GM20000 (cell line): ENCODE measurements around the gene ITGAL.

Experiments
- DNase-seq: peaks from one replicate; pipeline ENCODE4 v3.0.0; 2012; ENCODE audit warnings: low spot score
- TF ChIP-seq, protein P1 (sequence below): IDR thresholded peaks from 2 replicates; pipeline ENCODE4 v1.5.1; 2012; ENCODE audit warnings: mild to moderate bottlenecking, control low read depth; ENCODE audit errors: extremely low read depth, missing control alignments

The ITGAL gene

DNA sequence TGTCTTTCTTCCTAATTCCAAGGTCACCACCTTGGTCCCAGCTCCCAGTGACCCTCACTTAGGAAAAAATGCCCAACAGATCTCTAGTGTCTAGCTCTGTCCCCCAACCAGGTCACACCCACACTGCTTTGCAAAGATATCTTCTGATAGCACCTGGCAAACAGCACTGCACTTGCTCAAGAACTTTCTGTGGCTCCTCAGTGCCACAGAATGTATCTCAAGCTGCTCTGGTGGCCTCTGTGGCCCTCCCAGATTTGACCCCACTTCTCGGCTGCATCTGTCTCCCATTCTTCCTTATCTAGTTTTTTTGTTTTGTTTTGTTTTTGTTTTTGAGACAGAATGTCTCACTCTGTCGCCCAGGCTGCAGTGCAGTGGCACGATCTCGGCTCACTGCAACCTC is 94.0 kb downstream of the ITGAL start:
- TF ChIP-seq, protein P1, sequence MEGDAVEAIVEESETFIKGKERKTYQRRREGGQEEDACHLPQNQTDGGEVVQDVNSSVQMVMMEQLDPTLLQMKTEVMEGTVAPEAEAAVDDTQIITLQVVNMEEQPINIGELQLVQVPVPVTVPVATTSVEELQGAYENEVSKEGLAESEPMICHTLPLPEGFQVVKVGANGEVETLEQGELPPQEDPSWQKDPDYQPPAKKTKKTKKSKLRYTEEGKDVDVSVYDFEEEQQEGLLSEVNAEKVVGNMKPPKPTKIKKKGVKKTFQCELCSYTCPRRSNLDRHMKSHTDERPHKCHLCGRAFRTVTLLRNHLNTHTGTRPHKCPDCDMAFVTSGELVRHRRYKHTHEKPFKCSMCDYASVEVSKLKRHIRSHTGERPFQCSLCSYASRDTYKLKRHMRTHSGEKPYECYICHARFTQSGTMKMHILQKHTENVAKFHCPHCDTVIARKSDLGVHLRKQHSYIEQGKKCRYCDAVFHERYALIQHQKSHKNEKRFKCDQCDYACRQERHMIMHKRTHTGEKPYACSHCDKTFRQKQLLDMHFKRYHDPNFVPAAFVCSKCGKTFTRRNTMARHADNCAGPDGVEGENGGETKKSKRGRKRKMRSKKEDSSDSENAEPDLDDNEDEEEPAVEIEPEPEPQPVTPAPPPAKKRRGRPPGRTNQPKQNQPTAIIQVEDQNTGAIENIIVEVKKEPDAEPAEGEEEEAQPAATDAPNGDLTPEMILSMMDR, result no peak
- no peak for DNase-seq

DNA sequence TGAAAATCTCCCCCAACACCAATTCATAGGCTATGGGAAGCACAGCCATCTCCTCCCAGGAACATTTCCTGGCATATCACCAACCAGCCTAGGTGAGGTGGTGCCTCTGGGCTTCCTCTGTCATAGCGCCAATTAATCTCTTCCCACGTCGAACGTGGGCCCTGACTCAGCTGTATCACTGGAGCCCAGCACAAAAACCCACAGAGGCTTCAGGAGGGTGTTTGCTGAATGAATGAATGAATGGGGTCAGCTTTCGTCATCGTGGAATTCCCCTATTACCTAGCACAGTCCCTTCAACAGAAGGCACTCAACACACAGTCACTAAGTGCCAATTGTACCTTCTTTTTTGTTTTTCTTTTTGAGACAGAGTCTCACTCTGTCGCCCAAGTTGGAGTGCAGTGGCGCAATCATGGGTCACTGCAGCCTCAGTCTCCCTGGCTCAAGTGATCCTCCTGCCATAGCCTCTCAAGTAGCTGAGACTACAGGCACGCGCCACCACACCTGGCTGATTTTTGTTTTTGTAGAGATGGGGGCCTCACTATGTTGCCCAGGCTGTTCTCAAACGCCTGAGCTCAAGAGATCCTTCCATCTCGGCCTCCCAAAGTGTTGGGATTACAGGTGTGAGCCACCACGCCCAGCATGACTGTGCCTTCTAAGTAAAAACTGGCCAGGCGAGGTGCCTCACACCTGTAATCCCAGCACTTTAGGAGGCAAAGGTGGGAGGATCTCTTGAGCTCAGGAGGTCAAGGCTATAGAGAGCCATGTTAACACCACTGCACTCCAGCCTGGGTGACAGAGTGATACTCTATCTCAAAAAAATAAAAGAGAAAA is 94.8 kb downstream of the ITGAL start:
- TF ChIP-seq, protein P1, result no peak
- DNase-seq, result peak; percentile 52

DNA sequence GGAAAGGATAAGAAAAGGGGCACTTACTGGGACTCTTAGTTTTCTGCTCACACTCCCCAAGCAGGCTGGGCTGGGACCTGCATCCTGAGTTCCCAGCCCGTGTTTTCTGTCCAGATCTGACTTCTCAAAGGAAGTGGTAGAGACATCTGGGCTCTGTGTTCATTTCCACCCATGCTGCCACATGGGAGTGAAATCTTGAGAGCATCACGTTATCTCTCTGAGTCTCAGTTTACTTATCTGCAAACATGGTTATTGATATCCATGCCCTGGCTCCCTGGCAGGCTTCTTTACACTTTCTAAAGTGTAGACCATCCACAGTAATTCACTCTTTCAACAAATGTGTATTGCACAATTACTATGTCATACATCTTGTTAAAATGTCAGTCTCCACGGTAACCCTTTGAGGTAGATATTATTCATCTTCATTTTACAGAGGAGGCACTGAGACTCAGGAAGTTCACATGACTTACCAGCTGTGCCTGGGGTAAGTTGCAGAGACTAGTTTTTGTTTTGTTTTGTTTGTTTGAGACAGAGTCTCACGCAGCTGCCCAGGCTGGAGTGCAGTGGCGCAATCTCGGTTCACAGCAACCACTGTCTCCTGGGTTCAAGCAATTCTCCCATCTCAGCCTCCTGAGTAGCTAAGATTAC is 95.6 kb downstream of the ITGAL start:
- DNase-seq, result peak; percentile 73

DNA sequence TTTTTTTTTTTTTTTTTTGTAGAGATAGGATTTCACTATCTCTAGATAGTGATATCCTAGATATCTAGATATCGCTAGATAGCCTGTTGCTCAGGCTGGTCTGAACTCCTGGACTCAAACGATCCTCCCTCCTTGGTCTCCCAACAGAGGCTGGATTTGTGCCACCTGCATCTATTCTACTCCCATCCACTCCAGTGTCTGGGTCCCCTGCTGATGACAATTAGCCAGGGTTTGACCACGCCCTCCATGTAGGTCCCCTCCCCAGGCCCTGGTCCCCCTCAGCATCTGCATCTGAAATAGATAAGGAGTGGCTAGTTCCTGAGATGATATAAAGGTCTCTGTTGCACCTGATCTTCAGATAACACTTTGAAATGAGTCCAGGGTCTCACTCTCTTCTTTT is 96.7 kb downstream of the ITGAL start:
- DNase-seq, result no peak
- TF ChIP-seq, protein P1, result no peak

More for the DNA sequence above, 95.6 kb downstream of the ITGAL start:
- TF ChIP-seq, protein P1, result no peak

DNA sequence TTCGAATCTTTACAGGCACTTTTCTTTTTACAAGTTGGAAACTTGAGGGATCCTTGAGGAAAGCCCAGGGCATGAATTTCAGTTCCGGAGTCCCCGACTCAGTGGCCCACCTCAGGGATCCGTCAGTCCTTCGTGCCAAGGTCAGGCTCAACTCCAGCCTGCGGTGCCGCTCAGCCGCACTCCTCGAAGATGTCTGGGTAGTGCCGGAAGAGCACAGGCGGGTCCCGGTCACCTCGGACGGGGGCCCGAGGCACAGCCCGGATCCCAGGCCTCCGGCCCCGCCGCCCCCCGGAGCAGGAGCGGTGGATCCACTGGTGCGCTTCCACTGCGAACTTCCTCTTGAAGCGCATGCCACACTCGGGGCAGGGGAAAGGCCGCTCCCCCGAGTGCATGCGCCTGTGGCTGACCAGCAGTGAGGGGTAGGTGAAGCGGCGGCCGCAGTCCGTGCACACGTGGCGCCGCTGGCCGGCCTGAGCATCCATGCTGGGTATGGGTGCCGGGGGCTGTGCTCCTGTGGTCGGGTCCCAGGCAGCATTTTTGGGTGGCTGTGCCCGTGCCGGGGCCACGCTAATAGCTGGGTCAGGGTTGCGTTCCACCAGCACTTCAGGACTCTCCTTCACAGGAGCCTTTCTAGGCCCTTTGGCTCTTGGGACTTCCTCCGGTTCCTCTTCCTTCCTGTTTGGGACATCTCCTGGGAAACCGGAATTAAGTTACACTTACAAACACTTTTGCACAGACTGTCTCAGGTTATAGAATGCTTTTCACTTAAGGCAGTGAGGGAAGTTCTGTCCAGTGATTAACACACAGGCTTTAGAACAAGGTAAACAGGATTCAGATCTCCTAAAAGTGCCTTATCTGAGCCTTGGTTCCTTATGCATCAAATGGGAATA is 97.4 kb downstream of the ITGAL start:
- TF ChIP-seq, protein P1, result no peak
- no peak for DNase-seq

DNA sequence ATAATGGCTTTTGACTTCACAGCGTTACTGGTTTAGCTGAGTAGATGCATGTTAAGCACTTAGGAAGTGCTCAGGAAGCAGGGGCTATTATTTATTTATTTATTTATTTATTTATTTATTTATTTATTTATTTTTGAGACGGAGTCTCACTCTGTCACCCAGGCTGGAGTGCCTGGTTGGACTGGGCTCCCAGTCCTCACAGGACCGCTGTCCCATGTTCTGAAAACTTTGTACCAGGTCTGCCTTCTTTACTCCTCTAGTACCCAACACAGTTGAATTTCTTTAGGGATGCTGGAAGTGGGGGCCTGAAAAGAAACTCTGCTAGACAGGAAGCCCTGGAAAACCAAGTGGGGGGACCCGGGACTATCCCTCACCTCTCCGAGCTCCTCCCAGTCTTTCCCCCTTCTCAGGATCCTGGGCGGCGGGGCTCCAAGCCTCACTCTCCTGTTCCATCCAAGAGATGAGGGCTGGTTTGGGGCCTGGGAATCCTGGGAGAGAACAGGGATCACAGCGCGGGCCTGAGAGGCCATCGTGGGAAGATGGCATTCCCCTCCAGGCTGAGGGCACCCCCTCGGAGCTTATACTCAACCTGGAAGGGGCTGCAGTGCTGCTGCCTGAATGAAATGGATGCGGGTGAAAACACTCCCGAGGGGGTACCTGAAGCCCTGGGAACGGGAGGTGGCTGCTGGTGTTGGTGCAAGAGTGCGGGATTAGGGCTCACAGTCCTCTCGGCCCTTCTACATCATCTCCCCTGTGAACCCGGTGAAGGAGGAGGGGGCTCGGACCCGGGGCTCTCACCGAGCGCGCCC is 98.3 kb downstream of the ITGAL start:
- DNase-seq, result peak; percentile 57
- TF ChIP-seq, protein P1, result no peak
